ENCODE data around the gene CCHCR1.
"Not testable (repeated sequence)": the region's sequence is repeated elsewhere in the genome, so short reads cannot be mapped to it uniquely, and the experiment has no call there.

Gene CCHCR1, protein sequence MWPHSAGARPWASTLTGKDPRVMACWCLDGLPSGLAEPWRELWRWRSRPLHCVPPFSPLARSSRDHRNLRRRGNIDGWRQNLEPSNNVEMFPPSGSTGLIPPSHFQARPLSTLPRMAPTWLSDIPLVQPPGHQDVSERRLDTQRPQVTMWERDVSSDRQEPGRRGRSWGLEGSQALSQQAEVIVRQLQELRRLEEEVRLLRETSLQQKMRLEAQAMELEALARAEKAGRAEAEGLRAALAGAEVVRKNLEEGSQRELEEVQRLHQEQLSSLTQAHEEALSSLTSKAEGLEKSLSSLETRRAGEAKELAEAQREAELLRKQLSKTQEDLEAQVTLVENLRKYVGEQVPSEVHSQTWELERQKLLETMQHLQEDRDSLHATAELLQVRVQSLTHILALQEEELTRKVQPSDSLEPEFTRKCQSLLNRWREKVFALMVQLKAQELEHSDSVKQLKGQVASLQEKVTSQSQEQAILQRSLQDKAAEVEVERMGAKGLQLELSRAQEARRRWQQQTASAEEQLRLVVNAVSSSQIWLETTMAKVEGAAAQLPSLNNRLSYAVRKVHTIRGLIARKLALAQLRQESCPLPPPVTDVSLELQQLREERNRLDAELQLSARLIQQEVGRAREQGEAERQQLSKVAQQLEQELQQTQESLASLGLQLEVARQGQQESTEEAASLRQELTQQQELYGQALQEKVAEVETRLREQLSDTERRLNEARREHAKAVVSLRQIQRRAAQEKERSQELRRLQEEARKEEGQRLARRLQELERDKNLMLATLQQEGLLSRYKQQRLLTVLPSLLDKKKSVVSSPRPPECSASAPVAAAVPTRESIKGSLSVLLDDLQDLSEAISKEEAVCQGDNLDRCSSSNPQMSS

DNA sequence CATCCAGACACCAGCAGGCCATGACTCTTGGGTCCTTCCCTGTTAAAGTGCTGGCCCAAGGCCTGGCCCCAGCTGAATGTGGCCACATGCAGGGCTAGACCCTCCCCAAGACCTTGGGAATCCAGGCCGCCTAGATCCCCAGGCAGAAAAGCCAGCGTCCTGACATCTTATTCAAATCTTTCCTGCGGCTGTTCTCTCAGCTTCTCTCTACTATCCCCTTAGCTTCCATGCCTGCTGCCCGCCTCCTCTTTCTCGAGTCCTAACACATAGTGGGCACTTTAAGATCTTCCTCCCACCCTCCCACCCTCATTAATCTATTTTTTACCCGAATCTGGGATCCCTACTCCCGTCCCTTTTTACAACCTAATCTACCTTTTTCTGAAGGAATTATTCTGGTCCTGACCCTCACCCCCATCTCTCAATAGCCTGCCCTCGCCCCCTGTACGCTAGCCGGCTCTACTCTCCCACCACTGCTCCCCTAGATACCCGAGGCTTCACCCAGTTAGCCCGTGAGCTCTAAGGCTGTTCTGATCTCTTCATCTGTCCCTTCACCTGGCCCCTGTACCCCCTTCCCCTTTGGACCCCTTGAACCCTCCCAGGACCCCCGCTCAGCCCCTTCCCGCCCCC, at the start of gene CCHCR1:
TSS of gene CCHCR1 (minus strand) at position 290 of the 627 bp plus-strand sequence. CDS start at position 88, 202 bp downstream.
- no peak for DNase-seq

DNA sequence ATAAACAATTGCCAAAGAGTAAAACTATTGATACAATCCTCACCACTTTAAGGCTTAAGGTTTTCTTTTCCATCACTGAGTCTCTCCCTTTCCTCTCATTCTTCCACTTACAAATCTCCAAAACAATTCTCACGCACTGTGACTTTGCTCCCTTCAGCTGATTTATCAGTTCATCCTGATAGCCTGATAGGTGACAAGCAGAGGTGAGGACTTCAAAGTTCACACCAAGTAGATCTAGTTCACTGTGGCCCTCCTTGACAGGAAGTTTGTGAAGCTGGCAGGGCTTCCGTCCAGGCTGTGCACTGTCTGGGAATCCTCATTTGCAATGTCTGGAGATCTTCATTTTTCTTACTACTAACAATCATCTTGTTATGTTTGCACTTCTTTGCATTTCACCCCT, 48.0 kb upstream of the CCHCR1 start:
- no peak for DNase-seq

DNA sequence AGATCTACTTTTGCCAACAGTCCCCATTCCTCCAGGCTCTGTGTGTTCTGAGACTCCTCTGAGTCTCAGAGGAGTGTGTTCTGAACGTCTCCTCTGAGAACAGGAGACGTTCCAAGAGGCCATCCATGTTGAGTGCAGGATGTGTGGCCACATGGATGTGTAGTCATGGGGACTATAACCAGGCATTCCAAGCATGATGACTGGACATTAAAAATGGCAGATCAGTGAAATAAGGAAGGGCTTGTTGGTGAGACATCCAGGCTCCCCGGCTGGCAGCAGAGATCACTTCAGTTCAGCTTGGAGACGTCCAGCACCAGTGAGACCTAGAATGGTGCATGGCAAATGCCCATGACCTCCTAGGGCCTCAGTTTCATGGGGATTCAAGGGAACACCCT, 47.1 kb upstream of the CCHCR1 start:
- DNase-seq: no peak

DNA sequence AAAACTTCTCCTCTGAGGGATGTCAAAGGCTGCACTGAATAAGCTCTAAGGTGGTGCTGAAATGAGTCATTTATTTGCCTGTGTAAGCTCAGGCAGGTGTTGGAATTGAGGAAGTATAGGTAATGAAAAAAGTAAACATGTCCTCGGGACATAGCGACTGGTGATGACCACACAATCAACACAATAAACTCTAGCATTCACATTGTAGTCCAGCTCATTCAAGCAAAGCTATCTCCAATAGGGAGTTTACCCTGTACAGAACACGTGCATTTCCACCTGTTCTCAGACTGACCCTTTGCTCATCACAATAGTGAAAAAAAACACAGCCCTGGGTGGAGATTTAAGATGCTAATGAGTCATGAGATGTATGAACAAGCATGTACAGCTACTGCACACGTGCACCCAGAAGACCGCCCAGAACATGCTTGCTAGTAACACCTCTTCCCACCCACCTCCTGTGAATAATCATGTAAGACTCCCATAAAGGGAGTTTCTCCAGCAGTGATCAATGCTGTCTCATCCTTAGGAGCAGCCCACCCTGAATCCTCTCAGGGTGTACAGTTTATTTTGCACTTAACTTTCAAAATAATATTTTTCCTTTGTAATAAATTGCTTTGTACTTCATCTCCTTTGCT, 45.9 kb upstream of the CCHCR1 start:
- DNase-seq: peak; percentile 99

DNA sequence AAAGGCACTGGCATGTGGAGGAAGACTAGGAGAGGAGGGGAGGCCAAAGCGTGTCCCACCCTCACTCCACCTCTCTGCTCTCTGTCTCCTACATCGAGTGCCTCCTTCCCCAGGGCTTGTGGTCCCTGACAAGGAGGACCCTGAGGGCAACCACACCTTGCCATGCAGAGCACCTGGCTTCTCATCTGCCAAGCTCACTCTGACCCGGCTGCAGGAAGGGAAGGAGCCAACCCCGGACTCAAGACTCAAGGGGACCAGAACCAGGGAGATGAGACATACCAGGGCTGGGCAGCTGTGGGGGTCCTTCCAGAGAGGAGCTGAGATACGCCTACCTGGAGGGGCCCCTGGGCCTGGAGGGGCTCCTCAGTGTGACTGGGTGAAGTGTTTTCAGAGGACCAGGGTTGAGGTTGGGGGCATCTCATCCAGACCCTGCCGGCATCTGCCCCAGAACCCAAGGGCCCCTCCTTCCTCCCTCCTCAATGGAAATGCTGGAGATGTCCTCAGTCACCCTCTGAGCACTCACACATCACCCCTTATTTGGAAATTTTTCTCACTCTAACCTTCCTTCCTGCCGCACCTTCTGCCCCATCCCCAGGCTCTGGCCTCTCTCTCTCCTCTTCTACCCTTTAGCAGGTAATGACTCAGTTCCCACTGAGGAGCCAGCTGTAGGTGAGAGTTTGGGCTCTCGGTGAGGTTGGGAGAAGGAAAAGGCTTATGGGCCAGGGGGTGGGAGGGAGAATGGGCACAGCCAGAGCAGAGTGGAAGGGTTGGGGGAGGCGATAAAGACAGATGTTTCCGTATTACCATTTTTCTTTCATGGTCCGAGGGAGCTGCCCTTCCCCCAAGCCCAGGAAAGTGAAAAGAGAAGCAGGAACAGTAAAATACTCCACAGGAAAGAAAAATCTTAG, 44.9 kb upstream of the CCHCR1 start:
- peak; percentile 39 for DNase-seq

DNA sequence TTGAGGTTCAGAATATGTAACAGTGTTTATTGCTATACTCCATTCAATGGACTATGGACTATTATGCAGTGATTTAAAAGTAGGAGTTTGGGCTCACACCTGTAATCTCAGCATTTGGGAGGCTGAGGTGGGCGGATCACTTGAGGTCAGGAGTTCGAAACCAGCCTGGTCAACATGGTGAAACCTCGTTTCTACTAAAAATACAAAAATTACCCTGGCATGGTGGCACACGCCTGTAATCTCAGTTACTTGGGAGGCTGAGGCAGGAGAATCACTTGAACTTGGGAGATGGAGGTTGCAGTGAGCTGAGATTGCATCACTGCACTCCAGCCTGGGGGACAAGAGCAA, 41.5 kb upstream of the CCHCR1 start:
- DNase-seq: not testable (repeated sequence)

DNA sequence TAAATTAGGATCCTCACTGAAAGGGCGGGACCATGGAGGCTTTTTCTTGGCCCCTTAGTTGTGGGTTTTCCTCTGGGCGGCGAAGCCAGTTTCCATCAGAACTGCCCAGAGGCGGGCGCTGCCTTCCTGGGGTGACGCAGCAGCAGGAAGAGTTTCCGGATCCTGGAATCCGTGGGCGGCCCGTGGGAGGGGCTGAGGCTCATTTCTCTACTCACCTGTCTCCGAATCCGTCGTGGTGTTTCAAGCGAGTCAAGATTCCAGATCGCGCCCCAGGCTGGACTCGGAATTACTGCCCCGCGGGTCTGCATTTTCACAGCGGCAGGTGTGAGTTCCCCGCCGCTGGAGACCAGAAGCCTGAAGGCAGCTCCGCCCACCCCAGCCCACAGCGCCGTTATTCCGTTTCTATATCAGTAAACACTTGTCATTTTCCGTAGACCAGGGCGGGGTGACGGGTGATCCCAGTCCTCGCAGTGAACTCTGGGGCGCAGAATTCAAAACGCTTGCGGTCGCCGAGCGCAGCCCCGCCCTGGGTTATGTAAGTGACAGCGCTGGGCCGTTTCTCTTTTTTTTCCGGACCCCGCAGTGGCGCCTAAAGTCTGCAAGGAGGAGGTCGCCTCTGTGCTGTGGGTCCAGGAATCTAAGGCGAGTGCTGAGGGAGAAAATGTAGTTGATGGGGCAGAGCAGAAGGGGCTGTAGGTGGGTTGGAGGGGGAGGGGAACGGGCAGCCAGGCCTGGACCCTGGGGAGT, 40.1 kb upstream of the CCHCR1 start:
- peak; percentile 87 for DNase-seq

DNA sequence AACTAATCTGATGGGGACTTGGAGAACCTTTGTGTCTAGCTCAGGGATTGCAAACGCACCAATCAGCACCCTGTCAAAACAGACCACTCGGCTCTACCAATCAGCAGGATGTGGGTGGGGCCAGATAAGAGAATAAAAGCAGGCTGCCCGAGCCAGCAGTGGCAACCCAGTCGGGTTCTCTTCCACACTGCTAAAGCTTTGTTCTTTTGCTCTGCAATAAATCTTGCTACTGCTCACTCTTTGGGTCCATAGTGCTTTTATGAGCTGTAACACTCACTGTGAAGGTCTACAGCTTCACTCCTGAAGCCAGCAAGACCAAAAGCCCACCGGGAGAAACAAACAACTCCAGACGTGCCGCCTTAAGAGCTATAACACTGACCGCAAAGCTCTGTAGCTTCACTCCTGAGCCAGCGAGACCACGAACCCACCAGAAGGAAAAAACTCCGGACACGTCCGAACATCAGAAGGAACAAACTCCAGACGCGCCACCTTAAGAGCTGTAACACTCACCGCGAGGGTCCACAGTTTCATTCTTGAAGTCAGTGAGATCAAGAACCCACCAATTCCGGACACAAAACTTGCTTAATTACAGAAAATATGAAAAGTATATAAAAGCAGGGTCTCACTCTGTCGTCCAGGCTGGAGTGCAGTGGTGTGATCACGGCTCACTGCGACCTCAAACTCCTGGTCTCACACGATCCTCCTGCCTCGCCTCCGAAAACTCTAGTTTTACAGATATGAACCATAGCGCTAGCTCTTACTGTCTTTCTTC, 38.8 kb upstream of the CCHCR1 start:
- DNase-seq: not testable (repeated sequence)

DNA sequence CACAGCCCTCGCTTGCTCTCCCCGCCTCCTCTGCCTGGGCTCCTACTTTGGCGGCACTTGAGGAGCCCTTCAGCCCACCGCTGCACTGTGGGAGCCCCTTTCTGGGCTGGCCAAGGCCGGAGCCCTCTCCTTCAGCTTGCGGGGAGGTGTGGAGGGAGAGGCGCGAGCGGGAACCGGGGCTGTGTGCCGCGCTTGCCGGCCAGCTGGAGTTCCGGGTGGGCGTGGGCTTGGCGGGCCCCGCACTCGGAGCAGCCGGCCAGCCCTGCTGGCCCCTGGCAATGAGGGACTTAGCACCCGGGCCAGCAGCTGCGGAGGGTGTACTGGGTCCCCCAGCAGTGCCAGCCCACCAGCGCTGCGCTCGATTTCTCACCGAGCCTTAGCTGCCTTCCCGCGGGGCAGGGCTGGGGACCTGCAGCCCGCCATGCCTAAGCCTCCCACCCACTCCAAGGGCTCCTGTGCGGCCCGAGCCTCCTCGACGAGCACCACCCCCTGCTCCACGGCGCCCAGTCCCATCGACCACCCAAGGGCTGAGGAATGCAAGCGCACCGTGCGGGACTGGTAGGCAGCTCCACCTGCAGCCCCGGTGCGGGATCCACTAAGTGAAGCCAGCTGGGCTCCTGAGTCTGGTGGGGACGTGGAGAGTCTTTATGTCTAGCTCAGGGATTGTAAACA, 37.8 kb upstream of the CCHCR1 start:
- DNase-seq: not testable (repeated sequence)

DNA sequence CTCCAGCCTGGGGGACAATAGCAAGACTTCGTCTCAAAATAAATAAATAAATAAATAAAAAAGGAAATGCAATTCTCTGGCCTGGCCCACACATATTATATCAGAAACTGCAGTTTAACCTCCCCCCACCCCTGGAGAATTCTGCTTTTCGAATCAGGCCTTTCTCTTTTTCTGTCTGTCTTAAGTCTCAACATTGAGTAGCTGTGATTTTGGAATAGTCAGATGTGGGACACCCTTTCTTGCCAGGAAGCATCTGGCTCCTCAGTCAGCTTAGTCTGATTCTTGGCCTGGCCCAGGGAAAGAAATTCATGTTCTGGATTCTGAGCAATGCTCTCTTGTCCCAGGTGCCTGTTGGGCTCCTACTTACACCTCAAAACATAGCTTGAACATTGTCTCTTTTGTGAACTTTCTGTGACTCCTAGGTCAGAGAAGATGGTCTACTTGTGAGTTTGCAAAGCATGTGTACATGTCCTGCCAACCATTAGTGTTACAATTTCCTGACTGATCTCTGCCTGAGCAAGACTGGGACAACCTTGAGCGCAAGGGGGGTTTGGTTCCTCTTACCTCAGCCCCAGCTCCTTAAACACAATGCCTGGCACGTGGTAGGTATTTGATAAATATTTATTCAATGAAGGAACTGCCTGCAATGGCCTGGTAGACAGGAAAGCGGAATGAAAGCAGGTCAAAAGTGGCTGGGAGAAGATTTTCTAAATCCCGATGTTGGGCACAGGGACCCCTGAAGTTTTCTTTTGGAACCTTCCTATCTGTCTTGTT, 36.6 kb upstream of the CCHCR1 start:
- no peak for DNase-seq

DNA sequence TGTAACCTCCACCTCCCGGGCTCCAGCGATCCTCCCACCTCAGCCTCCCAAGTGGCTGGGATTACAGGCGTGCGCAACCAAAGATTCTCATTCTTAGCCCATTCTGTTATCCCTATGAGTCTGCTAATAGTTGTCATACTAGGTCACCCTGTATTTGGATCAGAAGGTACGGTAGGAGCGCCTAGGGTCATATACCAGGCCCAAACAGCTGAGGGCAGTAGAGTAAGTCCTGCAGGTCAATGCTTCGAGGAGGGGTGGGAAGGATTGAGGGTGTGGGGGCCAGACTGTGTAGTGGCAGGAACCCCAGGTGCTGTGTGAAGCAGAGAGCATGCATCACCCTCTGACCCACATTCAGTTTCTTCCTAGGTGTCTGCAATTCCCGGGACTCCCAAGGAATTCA, 35.6 kb upstream of the CCHCR1 start:
- no peak for DNase-seq

DNA sequence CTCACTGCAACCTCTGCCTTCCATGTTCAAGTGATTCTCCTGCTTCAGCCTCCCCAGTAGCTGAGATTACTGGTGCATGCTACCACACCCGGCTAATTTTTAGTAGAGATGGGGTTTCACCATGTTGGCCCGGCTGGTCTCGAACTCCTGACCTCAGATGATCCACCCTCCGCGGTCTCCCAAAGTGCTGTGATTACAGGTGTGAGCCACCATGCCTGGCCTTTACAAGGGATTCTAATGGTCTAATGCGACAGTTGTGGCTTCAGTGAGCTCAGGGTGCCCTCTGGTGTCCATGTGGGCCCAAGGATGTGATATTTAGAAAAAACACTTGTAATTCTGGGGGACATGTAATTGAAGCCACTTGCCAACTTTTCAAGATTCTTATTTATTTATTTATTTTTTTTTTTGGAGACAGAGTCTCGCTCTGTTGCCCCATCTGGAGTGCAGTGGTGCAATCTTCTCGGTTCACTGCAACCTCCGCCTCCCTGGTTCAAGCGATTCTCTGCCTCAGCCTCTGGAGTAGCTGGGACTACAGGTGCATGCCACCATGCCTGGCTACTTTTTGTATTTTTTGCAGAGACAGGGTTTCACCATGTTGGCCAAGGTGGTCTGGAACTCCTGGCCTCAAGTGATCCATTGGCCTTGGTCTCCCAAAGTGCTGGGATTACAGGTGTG, 35.0 kb upstream of the CCHCR1 start:
- DNase-seq: peak; percentile 58

DNA sequence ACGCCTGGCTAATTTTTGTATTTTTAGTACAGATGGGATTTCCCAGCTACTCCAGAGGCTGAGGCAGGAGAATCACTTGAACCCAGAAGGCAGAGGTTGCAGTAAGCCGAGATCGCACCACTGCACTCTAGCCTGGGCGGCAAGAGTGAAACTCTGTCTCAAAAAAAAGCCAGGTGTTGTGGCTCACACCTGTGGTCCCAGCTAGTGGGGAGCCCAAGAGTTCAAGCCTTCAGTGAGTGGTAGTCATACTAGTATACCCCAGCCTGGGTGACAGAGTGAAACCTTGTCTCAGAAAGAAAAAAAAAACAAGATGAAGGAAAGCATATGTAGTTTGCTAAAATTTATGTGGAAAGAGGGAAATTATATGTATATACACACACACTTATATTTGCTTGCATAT, 32.9 kb upstream of the CCHCR1 start:
- DNase-seq: no peak

DNA sequence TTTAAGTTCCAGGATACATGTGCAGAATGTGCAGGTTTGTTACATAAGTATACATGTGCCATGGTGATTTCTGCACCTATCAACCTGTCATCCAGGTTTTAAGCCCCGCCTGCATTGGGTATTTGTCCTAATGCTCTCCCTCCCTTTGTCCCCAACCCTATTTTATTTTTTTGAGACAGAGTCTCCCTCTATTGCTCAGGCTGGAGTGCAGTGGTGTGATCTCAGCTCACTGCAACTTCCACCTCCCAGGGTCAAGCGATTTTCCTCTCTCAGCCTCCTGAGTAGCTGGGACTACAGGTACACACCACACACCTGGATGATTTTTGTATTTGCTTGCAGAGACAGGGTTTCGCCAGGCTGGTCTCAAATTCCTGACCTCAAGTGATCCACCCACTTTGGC, 31.6 kb upstream of the CCHCR1 start:
- not testable (repeated sequence) for DNase-seq

DNA sequence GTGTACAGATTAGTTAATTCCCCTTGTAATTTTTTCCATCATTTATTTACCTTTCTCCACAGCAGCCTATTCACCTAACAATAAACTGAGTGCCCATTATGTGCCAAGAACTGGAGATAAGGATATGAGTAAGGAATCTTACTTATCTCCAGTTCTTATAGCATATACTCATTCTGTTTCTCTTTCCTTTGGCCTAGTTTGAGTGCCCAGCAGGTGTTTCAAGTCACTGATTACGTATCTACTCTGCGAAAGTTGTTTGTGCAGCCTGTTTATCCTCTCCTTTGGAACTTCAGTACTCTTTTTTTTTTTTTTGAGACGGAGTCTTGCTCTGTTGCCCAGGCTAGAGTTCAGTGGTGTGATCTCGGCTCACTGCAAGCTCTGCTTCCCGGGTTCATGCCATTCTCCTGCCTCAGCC, 30.2 kb upstream of the CCHCR1 start:
- DNase-seq: no peak

DNA sequence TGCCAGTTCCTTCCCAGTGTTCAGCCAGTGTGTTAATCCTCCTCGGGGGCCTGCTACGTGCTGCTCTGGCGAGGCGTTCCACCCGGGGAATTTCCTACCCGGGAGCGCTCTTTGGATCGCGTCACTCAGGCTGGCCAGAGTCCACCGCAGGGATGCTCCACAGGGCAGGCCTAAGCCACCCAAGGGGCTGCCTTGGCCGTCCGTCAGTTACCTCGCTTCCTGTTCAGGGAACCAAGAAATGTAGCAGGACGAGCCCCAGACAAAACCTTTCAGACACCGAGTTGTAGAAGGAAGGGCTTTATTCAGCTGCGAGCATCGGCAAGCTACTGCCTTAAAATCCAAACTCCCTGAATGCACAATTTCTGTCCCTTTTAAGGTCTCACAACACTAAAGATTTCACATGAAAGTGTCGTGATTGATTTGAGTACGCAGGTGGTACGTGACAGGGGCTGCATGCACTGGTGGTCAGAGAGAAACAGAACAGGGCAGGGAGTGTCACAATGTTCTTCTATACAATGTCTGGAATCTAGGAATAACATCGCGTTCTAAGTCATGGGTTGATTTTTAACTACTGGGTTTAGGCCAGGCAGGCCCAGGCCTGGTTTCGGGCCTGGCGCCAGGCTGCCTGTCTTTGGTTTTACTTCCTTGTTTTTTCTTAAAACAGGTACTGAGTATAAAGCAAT, 28.6 kb upstream of the CCHCR1 start:
- DNase-seq: no peak

DNA sequence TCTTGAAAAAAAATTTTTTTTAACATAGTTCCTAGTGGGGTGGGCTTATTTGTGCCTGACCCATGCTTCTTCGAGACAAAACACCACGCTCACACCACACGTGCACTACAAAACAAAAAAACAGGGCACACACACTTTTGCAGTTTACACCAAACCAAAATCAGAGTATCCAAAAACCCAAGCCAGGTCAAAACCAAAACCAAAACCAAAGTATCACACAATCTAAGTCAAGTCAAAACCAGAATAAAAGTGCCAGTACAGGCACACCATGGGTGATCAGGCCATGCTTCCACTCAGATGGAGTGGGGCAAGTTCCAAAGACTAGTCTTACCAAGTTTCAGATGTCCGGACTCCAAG, 28.1 kb upstream of the CCHCR1 start:
- DNase-seq: not testable (repeated sequence)

DNA sequence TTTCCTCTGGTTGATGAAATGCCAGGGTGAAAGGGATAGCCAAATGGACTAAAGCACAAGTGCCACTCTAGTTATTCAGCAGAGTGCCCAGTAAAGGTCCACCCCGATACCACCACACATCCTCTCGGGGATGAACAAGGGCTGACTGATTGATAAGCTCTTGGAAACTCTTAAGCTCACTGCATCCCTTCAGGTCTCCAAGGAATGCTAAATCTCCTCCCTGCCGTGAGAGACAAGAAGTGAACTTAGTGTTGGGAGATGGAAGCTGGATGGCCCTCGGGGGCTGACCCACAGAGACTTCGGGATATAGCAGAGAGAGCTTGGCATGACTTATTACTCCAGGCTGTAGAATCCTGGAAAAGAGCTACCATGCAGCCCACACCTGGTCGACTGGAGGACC, 26.3 kb upstream of the CCHCR1 start:
- not testable (repeated sequence) for DNase-seq
